ENCODE measurements around the gene FAXC. TPM values are rescaled to one million over a fixed set of nuclear protein-coding genes. Genes with fewer than 3 reads are reported as not detected.

FAXC gene
- total RNA-seq, 1 donor from 2014 or later = 2.5 TPM

DNA sequence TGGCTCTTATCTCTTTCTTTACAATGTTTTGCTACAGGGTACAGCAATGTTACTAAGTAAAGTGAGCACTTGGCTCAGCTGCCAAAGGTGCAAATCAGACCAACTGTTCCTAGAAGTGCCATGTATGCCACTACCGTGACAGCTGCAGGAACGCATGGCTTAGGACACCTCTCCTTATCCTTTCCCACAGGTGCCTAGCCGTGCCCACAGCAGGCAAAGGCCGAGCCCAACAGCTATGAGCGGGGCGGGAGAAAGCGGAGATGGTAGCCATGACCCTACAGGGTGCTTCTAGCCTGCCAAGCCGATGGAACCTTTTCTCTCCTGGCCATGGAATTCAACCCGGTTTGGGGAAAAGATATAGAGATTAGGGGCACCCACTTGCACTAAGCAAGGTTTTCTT is 97.1 kb downstream of the FAXC start:
- H3K4me1 Mint-ChIP-seq (ENCODE audit: unreplicated experiment) = no peaks in the 10 kb centered on the region
- H3K4me3 Mint-ChIP-seq (ENCODE audit: unreplicated experiment) = no peak overlapping the region
- H3K36me3 Mint-ChIP-seq (ENCODE audit: unreplicated experiment) = no peaks in the 10 kb centered on the region
- no peaks in the 10 kb centered on the region for H3K9me3 Mint-ChIP-seq (ENCODE audit: unreplicated experiment)
- H3K27ac Mint-ChIP-seq (ENCODE audit: unreplicated experiment) = no peak overlapping the region
- DNase-seq (ENCODE audit: extremely low spot score, unreplicated experiment) = no peak
- H3K27me3 Mint-ChIP-seq (ENCODE audit: unreplicated experiment) = peaks cover 8% of the 10 kb centered on the region
- TF ChIP-seq, protein P1, sequence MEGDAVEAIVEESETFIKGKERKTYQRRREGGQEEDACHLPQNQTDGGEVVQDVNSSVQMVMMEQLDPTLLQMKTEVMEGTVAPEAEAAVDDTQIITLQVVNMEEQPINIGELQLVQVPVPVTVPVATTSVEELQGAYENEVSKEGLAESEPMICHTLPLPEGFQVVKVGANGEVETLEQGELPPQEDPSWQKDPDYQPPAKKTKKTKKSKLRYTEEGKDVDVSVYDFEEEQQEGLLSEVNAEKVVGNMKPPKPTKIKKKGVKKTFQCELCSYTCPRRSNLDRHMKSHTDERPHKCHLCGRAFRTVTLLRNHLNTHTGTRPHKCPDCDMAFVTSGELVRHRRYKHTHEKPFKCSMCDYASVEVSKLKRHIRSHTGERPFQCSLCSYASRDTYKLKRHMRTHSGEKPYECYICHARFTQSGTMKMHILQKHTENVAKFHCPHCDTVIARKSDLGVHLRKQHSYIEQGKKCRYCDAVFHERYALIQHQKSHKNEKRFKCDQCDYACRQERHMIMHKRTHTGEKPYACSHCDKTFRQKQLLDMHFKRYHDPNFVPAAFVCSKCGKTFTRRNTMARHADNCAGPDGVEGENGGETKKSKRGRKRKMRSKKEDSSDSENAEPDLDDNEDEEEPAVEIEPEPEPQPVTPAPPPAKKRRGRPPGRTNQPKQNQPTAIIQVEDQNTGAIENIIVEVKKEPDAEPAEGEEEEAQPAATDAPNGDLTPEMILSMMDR (IDR thresholded peaks at IDR 0.05) = no peak

DNA sequence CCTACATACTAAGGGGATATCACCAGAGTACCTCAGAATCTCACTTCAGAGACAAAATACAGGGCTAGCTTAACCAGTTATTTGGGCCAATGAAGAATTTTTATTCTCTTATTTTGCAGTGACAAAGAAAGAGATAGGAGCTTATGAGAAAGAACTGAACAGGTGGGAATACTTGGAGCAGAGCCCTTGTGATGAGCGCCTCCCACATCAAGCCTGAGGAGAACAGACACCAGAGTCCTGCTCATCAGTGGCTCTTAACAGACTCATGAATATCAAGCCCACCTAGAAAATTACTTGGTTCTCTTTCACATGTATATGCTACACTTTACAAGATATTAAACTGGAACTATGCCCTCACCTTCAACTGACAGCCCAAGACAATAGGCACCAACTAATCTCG is 99.0 kb downstream of the FAXC start:
- Mint-ChIP-seq H3K9me3 (ENCODE audit: unreplicated experiment) (no peaks in the 10 kb centered on the region), H3K36me3 (ENCODE audit: unreplicated experiment) (no peaks in the 10 kb centered on the region), H3K27me3 (ENCODE audit: unreplicated experiment) (peaks cover 10% of the 10 kb centered on the region), H3K27ac (ENCODE audit: unreplicated experiment) (no peak overlapping the region), H3K4me3 (ENCODE audit: unreplicated experiment) (no peak overlapping the region), H3K4me1 (ENCODE audit: unreplicated experiment) (no peaks in the 10 kb centered on the region)
- TF ChIP-seq, protein P1 (IDR thresholded peaks at IDR 0.05) = no peak
- DNase-seq (ENCODE audit: extremely low spot score, unreplicated experiment) = no peak

DNA sequence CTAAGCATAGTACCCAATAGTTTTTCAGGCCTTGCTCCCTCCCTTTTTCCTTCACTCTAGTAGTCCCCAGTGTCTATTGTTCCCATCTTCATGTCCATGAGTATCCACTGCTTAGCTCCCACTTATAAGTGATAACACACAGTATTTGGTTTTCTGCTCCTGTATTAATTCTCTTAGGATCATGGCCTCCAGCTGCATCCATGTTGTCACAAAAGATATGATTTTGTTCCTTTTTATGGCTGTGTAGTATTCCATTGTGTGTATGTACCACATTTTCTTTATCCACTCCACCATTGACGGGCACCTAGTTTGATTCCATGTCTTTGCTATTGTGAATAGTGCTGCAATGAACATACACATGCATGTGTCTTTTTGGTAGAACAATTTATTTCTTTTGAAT is 102.9 kb downstream of the FAXC start:
- TF ChIP-seq, protein P1 (IDR thresholded peaks at IDR 0.05) = no peak
- no peaks in the 10 kb centered on the region for H3K9me3 Mint-ChIP-seq (ENCODE audit: unreplicated experiment)
- no peak for DNase-seq (ENCODE audit: extremely low spot score, unreplicated experiment)
- H3K4me3 Mint-ChIP-seq (ENCODE audit: unreplicated experiment) = no peak overlapping the region
- no peaks in the 10 kb centered on the region for H3K4me1 Mint-ChIP-seq (ENCODE audit: unreplicated experiment)
- H3K27me3 Mint-ChIP-seq (ENCODE audit: unreplicated experiment) = peaks cover 18% of the 10 kb centered on the region
- no peaks in the 10 kb centered on the region for H3K36me3 Mint-ChIP-seq (ENCODE audit: unreplicated experiment)
- no peak overlapping the region for H3K27ac Mint-ChIP-seq (ENCODE audit: unreplicated experiment)

DNA sequence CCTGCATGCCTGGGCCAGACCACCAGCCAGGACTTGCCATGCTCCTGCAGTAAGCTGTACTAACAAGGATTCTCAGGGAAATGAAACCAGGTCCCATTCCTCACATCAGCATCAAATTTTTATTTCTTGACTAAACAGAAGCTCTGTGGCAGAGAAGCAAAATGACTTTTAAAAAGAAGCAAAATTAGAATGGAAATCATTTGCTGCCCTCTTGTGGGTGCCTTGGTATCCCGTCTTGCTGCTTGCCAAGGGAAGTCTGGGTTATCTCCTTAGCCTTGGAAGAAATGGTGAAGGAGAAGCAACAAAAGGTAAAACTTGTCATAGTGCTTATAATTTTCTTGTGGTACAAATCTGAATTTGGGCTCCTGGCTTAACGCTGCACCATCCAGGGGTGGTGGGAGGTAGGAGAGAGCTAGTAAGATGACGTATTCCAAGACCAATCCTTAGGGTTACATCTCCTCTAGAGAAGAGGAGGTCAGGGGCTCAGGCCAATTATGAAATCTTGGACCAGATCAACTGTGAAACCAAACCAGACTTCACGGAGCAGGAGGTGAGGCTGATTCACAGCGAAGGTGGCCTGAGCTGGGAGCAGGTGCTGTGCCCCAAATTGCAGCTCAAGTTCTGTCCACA is 107.5 kb downstream of the FAXC start:
- no peaks in the 10 kb centered on the region for H3K36me3 Mint-ChIP-seq (ENCODE audit: unreplicated experiment)
- no peak overlapping the region for H3K27ac Mint-ChIP-seq (ENCODE audit: unreplicated experiment)
- no peaks in the 10 kb centered on the region for H3K9me3 Mint-ChIP-seq (ENCODE audit: unreplicated experiment)
- no peaks in the 10 kb centered on the region for H3K4me1 Mint-ChIP-seq (ENCODE audit: unreplicated experiment)
- TF ChIP-seq, protein P1 (IDR thresholded peaks at IDR 0.05) = peak; percentile 56
- H3K4me3 Mint-ChIP-seq (ENCODE audit: unreplicated experiment) = no peak overlapping the region
- peaks cover 15% of the 10 kb centered on the region for H3K27me3 Mint-ChIP-seq (ENCODE audit: unreplicated experiment)
- no peak for DNase-seq (ENCODE audit: extremely low spot score, unreplicated experiment)

DNA sequence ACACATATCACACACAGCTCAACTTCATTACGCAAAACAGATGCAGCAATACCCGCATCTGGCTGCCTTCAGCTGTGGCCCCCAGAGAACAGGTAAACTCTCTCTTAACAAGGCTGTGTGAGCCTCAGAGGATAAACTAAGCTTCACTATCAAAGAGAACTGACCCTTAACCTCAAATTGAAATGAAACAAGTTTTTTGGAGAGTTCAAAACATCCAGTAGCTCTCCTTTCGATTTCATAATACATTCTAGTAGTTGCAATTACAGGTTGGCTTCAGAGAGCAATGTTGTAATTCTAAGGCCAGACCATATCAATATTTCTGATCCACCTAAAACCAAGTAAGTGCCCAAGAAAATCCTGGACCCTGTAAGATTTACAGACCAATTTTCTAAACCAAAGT is 113.5 kb downstream of the FAXC start:
- Mint-ChIP-seq H3K27me3 (ENCODE audit: unreplicated experiment) (peaks cover 34% of the 10 kb centered on the region), H3K4me3 (ENCODE audit: unreplicated experiment) (no peak overlapping the region), H3K36me3 (ENCODE audit: unreplicated experiment) (no peaks in the 10 kb centered on the region), H3K4me1 (ENCODE audit: unreplicated experiment) (no peaks in the 10 kb centered on the region), H3K9me3 (ENCODE audit: unreplicated experiment) (no peaks in the 10 kb centered on the region), H3K27ac (ENCODE audit: unreplicated experiment) (no peak overlapping the region)
- DNase-seq (ENCODE audit: extremely low spot score, unreplicated experiment) = no peak
- TF ChIP-seq, protein P1 (IDR thresholded peaks at IDR 0.05) = no peak
